HEK293T (cell line): Measurements from ENCODE around the gene TP53RK.

Experiments used
- CTCF ChIA-PET: fragments of 350-600 bp; formaldehyde crosslinking; extraction: SDS; loops from one replicate; lab custom pipeline; 2021; ENCODE audit warnings: antibody characterized with exemption, inconsistent platforms; lab: Yijun Ruan, JAX
- POLR2A ChIA-PET: fragments of 350-600 bp; formaldehyde crosslinking; extraction: SDS; loops from one replicate; lab custom pipeline; 2020; ENCODE audit warnings: antibody characterized with exemption, inconsistent platforms; lab: Yijun Ruan, JAX
- DNase-seq: peaks from one replicate; pipeline ENCODE4 v3.0.0; 2012; ENCODE audit warnings: mixed read lengths; ENCODE audit errors: extremely low spot score
- ARNT ChIP-seq: fragments of 450-650 bp; IDR thresholded peaks from 2 replicates; pipeline ENCODE4 v1.6.1; 2017; ENCODE audit warnings: mild to moderate bottlenecking
- BHLHE40 ChIP-seq: fragments of 450-650 bp; IDR thresholded peaks from 2 replicates; pipeline ENCODE4 v1.6.1; 2016; ENCODE audit warnings: mild to moderate bottlenecking, moderate library complexity, borderline replicate concordance
- CTBP1 ChIP-seq: fragments of 450-650 bp; IDR thresholded peaks from 2 replicates; pipeline ENCODE4 v1.6.1; 2016; ENCODE audit warnings: borderline replicate concordance
- ELF4 ChIP-seq: fragments of 450-650 bp; IDR thresholded peaks from 2 replicates; pipeline ENCODE4 v1.6.1; 2017; ENCODE audit warnings: antibody characterized with exemption
- FOXA1 ChIP-seq: fragments of 450-650 bp; IDR thresholded peaks from 2 replicates; pipeline ENCODE4 v1.6.1; 2016; ENCODE audit warnings: mild to moderate bottlenecking
- FOXK2 ChIP-seq: fragments of 450-650 bp; IDR thresholded peaks from 2 replicates; pipeline ENCODE4 v1.6.1; 2016; ENCODE audit warnings: mild to moderate bottlenecking
- FOXM1 ChIP-seq: fragments of 450-650 bp; IDR thresholded peaks from 2 replicates; pipeline ENCODE4 v1.6.1; 2017; ENCODE audit warnings: mild to moderate bottlenecking, borderline replicate concordance
- HDGF ChIP-seq: fragments of 450-650 bp; IDR thresholded peaks from 2 replicates; pipeline ENCODE4 v1.6.1; 2017; ENCODE audit warnings: antibody characterized with exemption, borderline replicate concordance
- L3MBTL2 ChIP-seq: fragments of 450-650 bp; conservative IDR thresholded peaks from 2 replicates; pipeline ENCODE4 v1.6.1; 2016; ENCODE audit warnings: mild to moderate bottlenecking
- LEF1 ChIP-seq: fragments of 450-650 bp; IDR thresholded peaks from 2 replicates; pipeline ENCODE4 v1.6.1; 2017; ENCODE audit warnings: mild to moderate bottlenecking, borderline replicate concordance
- NFRKB ChIP-seq: fragments of 450-650 bp; IDR thresholded peaks from 2 replicates; pipeline ENCODE4 v1.6.1; 2016; ENCODE audit warnings: mild to moderate bottlenecking, moderate library complexity
- PKNOX1 ChIP-seq: fragments of 450-650 bp; IDR thresholded peaks from 2 replicates; pipeline ENCODE4 v1.6.1; 2016
- SP1 ChIP-seq: fragments of 450-650 bp; IDR thresholded peaks from 2 replicates; pipeline ENCODE4 v1.6.1; 2017
- SUZ12 ChIP-seq: fragments of 450-650 bp; IDR thresholded peaks from 2 replicates; pipeline ENCODE4 v1.6.1; 2016; ENCODE audit warnings: mild to moderate bottlenecking
- TARDBP ChIP-seq: fragments of 450-650 bp; IDR thresholded peaks from 2 replicates; pipeline ENCODE4 v1.6.1; 2016
- ZNF384 ChIP-seq: fragments of 450-650 bp; IDR thresholded peaks from 2 replicates; pipeline ENCODE4 v1.6.1; 2016

Gene TP53RK

GRCh38 chr20:46665602-46666001 lies 23.6 kb downstream of the TP53RK start:
- TF ChIP-seq SP1: no peak
- TF ChIP-seq FOXM1: no peak
- TF ChIP-seq FOXK2: no peak
- no peak for TF ChIP-seq BHLHE40
- TF ChIP-seq LEF1: no peak
- no peak for TF ChIP-seq L3MBTL2
- TF ChIP-seq HDGF: no peak
- ChIA-PET POLR2A (no interaction called here), CTCF (no interaction called here)
- DNase-seq: no peak

- ChIA-PET CTCF (no interaction called here), POLR2A (no interaction called here)
- TF ChIP-seq HDGF: no peak
- no peak for TF ChIP-seq ZNF384
- no peak for TF ChIP-seq SP1
- no peak for TF ChIP-seq L3MBTL2
- TF ChIP-seq SUZ12: no peak
- TF ChIP-seq BHLHE40: no peak
- no peak for TF ChIP-seq ELF4
- TF ChIP-seq NFRKB: no peak
- no peak for TF ChIP-seq CTBP1
- no peak for TF ChIP-seq FOXK2
- no peak for TF ChIP-seq ARNT
- no peak for TF ChIP-seq LEF1
- TF ChIP-seq FOXA1: no peak
- no peak for TF ChIP-seq TARDBP
- no peak for DNase-seq
Observed at GRCh38 chr20:46663531-46663930, 25.7 kb downstream of the TP53RK start.

- ChIA-PET POLR2A (no interaction called here), CTCF (no interaction called here)
- no peak for TF ChIP-seq SUZ12
- TF ChIP-seq FOXA1: no peak
- TF ChIP-seq BHLHE40: no peak
- DNase-seq: no peak
Observed at GRCh38 chr20:46661659-46662058, 27.6 kb downstream of the TP53RK start.

- no peak for DNase-seq
- CTCF ChIA-PET: no interaction called here
- TF ChIP-seq FOXA1 (no peak), ELF4 (no peak)
- POLR2A ChIA-PET: no interaction called here
Observed at GRCh38 chr20:46660487-46660886, 28.8 kb downstream of the TP53RK start.

GRCh38 chr20:46657618-46658017 lies 31.6 kb downstream of the TP53RK start:
- ChIA-PET POLR2A (no interaction called here), CTCF (interaction anchor here (0.6 kb wide), 1 partner anchor 10 kb away, joined by 3 read pairs; no protein-coding TSS in a partner anchor)
- TF ChIP-seq CTBP1: no peak
- no peak for TF ChIP-seq FOXK2
- TF ChIP-seq SP1: no peak
- no peak for TF ChIP-seq ELF4
- no peak for TF ChIP-seq LEF1
- no peak for TF ChIP-seq FOXA1
- no peak for TF ChIP-seq PKNOX1
- TF ChIP-seq BHLHE40: no peak
- TF ChIP-seq ZNF384: no peak
- no peak for TF ChIP-seq L3MBTL2
- no peak for TF ChIP-seq HDGF
- no peak for TF ChIP-seq FOXM1
- no peak for TF ChIP-seq NFRKB
- no peak for TF ChIP-seq TARDBP
- TF ChIP-seq ARNT: no peak
- TF ChIP-seq SUZ12: no peak
- no peak for DNase-seq

- DNase-seq: no peak
- no peak for TF ChIP-seq SUZ12
- TF ChIP-seq NFRKB: no peak
- no peak for TF ChIP-seq TARDBP
- no peak for TF ChIP-seq ARNT
- TF ChIP-seq L3MBTL2: no peak
- TF ChIP-seq ELF4: no peak
- TF ChIP-seq ZNF384: no peak
- no peak for TF ChIP-seq CTBP1
- TF ChIP-seq HDGF: no peak
- TF ChIP-seq PKNOX1: no peak
- TF ChIP-seq SP1: no peak
- TF ChIP-seq BHLHE40: no peak
- no peak for TF ChIP-seq FOXA1
- TF ChIP-seq FOXM1: no peak
- no peak for TF ChIP-seq LEF1
- TF ChIP-seq FOXK2: no peak
- ChIA-PET POLR2A (no interaction called here), CTCF (interaction anchor here (0.6 kb wide), 1 partner anchor 9 kb away, joined by 3 read pairs; no protein-coding TSS in a partner anchor)
Observed at GRCh38 chr20:46657137-46657536, 32.1 kb downstream of the TP53RK start.

- no peak for DNase-seq
- ChIA-PET CTCF (no interaction called here), POLR2A (no interaction called here)
- no peak for TF ChIP-seq ELF4
- no peak for TF ChIP-seq BHLHE40
- TF ChIP-seq L3MBTL2: no peak
- TF ChIP-seq SUZ12: no peak
- no peak for TF ChIP-seq LEF1
- TF ChIP-seq PKNOX1: no peak
- TF ChIP-seq FOXK2: no peak
- no peak for TF ChIP-seq ZNF384
- TF ChIP-seq CTBP1: no peak
- no peak for TF ChIP-seq HDGF
Observed at GRCh38 chr20:46652699-46653098, 36.5 kb downstream of the TP53RK start.
